SK-N-SH (cell line): ENCODE measurements around the gene MARK3. TPM values are rescaled to one million over a fixed set of nuclear protein-coding genes. Genes with fewer than 3 reads are reported as not detected.

ENCODE experiments used
- CTCF ChIA-PET: fragments of 300-600, 350-600 bp; formaldehyde crosslinking; extraction: SDS; loops from one replicate; lab custom pipeline; 2021; lab: Yijun Ruan, JAX
- POLR2A ChIA-PET: fragments of 350-600 bp; sonication (Branson Sonifier 250); formaldehyde crosslinking; extraction: SDS; loops from one replicate; lab custom pipeline; 2020; ENCODE audit warnings: antibody characterized with exemption, inconsistent platforms; lab: Yijun Ruan, JAX
- DNase-seq: peaks from one replicate; pipeline ENCODE4 v3.0.0; 2012
- H2AFZ ChIP-seq: fragments of 200-600 bp; sonication (generic); 2 replicates; pipeline ENCODE4 v1.8.1; 2016; ENCODE audit warnings: antibody characterized with exemption, mild to moderate bottlenecking, low read depth
- H3F3A ChIP-seq: fragments of 200-600 bp; sonication (generic); replicated peaks from 2 replicates; pipeline ENCODE3; 2016; ENCODE audit warnings: antibody characterized with exemption, mild to moderate bottlenecking; ENCODE audit not compliant: insufficient read depth
- H3K27ac ChIP-seq, 2 experiments: fragments of 200-500 bp in 1 of 2; fragments of 200-600 bp in 1 of 2; sonication (Bioruptor generic) in 1 of 2; sonication (generic), shearing (Covaris generic) in 1 of 2; 2 replicates each; pipeline versions ENCODE4 v1.5.1 to v1.6.1; 2014 to 2016; ENCODE audit warnings: low read depth in 2 of 2, inconsistent platforms in 1 of 2, low read length in 1 of 2, mild to moderate bottlenecking in 1 of 2, mixed read lengths in 1 of 2
- H3K27me3 ChIP-seq: fragments of 200-600 bp; sonication (generic), shearing (Covaris generic); 2 replicates; pipeline ENCODE4 v1.6.1; 2016; ENCODE audit warnings: mixed run types; ENCODE audit not compliant: insufficient read depth
- H3K36me3 ChIP-seq, 2 experiments: fragments of 200-500 bp in 1 of 2; fragments of 200-600 bp in 1 of 2; sonication (Bioruptor generic) in 1 of 2; sonication (generic) in 1 of 2; replicated peaks in 1 of 2; 2 replicates each; pipeline versions ENCODE3 to v1.5.1; 2014 to 2016; ENCODE audit warnings: low read length in 1 of 2, mild to moderate bottlenecking in 1 of 2; ENCODE audit not compliant: insufficient read depth in 2 of 2, control insufficient read depth in 1 of 2
- H3K4me1 ChIP-seq, 2 experiments: fragments of 200-500 bp in 1 of 2; fragments of 200-600 bp in 1 of 2; sonication (Bioruptor generic) in 1 of 2; sonication (generic), shearing (Covaris generic) in 1 of 2; 2 replicates each; pipeline versions ENCODE4 v1.5.1 to v1.6.1; 2014 to 2016; ENCODE audit warnings: low read depth in 1 of 2, low read length in 1 of 2, mixed run types in 1 of 2; ENCODE audit not compliant: insufficient read depth in 2 of 2, control insufficient read depth in 1 of 2
- H3K4me2 ChIP-seq: fragments of 200-600 bp; sonication (generic), shearing (Covaris generic); 2 replicates; pipeline ENCODE4 v1.6.1; 2017; ENCODE audit warnings: mixed run types
- H3K4me3 ChIP-seq, 2 experiments: fragments of 200-500 bp in 1 of 2; fragments of 200-600 bp in 1 of 2; sonication (Bioruptor generic) in 1 of 2; sonication (generic), shearing (Covaris generic) in 1 of 2; 2 replicates each; pipeline versions ENCODE4 v1.5.1 to v1.8.1; 2014 to 2016; ENCODE audit warnings: low read depth in 2 of 2, inconsistent platforms in 1 of 2, low read length in 1 of 2, mild to moderate bottlenecking in 1 of 2, mixed read lengths in 1 of 2, moderate library complexity in 1 of 2
- H3K79me2 ChIP-seq: fragments of 200-600 bp; sonication (generic); 2 replicates; pipeline ENCODE4 v1.8.1; 2017; ENCODE audit warnings: mild to moderate bottlenecking; ENCODE audit not compliant: insufficient read depth
- H3K9ac ChIP-seq: fragments of 200-600 bp; sonication (generic); 2 replicates; pipeline ENCODE4 v1.6.1; 2017; ENCODE audit warnings: mixed run types
- H3K9me2 ChIP-seq: fragments of 200-600 bp; sonication (generic); 2 replicates; pipeline ENCODE4 v1.6.1; 2017; ENCODE audit warnings: mixed run types
- H3K9me3 ChIP-seq: fragments of 200-600 bp; sonication (generic); 2 replicates; pipeline ENCODE4 v1.6.1; 2017; ENCODE audit warnings: mixed run types, mild to moderate bottlenecking, moderate library complexity
- H4K20me1 ChIP-seq: fragments of 200-600 bp; sonication (generic); 2 replicates; pipeline ENCODE4 v1.6.1; 2017; ENCODE audit warnings: mild to moderate bottlenecking, mixed run types; ENCODE audit not compliant: insufficient read depth
- EZH2phosphoT487 ChIP-seq: fragments of 200-600 bp; sonication (generic); IDR thresholded peaks from 2 replicates; pipeline ENCODE4 v1.6.1; 2017; ENCODE audit warnings: low read depth, mixed run types, mild to moderate bottlenecking, antibody characterized with exemption, moderate library complexity, borderline replicate concordance
- MXI1 ChIP-seq: IDR thresholded peaks from 2 replicates; pipeline ENCODE4 v1.6.1; 2012; ENCODE audit warnings: mild to moderate bottlenecking, low read depth, low read length, improper control_type of control experiment
- NRF1 ChIP-seq: IDR thresholded peaks from 2 replicates; pipeline ENCODE4 v1.6.1; 2012; ENCODE audit warnings: low read depth, mild to moderate bottlenecking, low read length
- POLR2AphosphoS5 ChIP-seq: IDR thresholded peaks from 2 replicates; pipeline ENCODE4 v1.6.1; 2012; ENCODE audit warnings: low read depth, low read length
- RAD21 ChIP-seq: IDR thresholded peaks from 2 replicates; pipeline ENCODE4 v1.6.1; 2012; ENCODE audit warnings: mild to moderate bottlenecking, low read length
- RCOR1 ChIP-seq: fragments of 150-350 bp; IDR thresholded peaks from 2 replicates; pipeline ENCODE4 v1.6.1; 2017; ENCODE audit warnings: antibody characterized with exemption, low read length
- SIN3A ChIP-seq: IDR thresholded peaks from 2 replicates; pipeline ENCODE4 v1.6.1; 2012; ENCODE audit warnings: low read depth, mild to moderate bottlenecking, low read length, moderate library complexity, borderline replicate concordance
- TAF1 ChIP-seq: IDR thresholded peaks from 2 replicates; pipeline ENCODE4 v1.6.1; 2012; ENCODE audit warnings: low read depth, mild to moderate bottlenecking, low read length, moderate library complexity, borderline replicate concordance
- TEAD4 ChIP-seq: IDR thresholded peaks from 2 replicates; pipeline ENCODE4 v1.4.0; 2012; ENCODE audit warnings: mild to moderate bottlenecking, borderline replicate concordance; ENCODE audit not compliant: insufficient read depth
- WGBS: methylation state at CpG from one replicate; pipeline ENCODE4 v1.1.6; 2017; ENCODE audit warnings: low lambda C conversion rate; 5-methylcytosine and 5-hydroxymethylcytosine counted together
- polyA plus RNA-seq, 3 experiments: library from polyadenylated mRNA; depleted of rRNA; stranded (reverse); fragments of >200 nt; gene quantifications; 2 replicates each; pipeline ENCODE4 v1.2.3, GENCODE V29; 2012
- TF ChIP-seq, protein P1 (sequence below): fragments of 150-350 bp; IDR thresholded peaks from 2 replicates; pipeline ENCODE4 v1.6.1; 2017; ENCODE audit warnings: antibody characterized with exemption, low read length, low read depth, borderline replicate concordance
- TF ChIP-seq, protein P2 (sequence below): IDR thresholded peaks from 2 replicates; pipeline ENCODE4 v1.4.0; 2012; ENCODE audit warnings: low read depth
- TF ChIP-seq, protein P3 (sequence below): IDR thresholded peaks from 2 replicates; pipeline ENCODE4; 2012

Gene MARK3
- polyA plus RNA-seq, 1 of the 3 experiments (the other 2 are of a cell fraction): 73.4 TPM

DNA sequence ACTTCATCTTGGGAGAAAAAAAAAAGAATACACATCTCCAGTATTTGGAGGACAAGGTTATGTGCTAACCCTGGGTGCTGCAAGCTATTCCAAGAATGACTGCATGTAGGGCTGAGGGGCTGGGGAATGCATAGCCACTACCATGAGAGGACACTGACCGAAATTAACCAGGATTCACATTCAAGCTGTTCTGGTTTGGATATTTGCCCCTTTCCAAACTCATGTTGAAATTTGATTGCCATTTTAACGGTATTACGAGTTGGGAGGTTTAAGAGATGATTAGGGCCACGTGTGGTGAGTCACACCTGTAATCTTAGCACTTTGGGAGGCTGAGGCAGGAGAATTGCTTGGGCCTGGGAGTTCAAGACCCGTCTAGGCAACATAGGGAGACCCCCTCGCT lies 18.5 kb upstream of the MARK3 start (continued):
- TF ChIP-seq, protein P1, sequence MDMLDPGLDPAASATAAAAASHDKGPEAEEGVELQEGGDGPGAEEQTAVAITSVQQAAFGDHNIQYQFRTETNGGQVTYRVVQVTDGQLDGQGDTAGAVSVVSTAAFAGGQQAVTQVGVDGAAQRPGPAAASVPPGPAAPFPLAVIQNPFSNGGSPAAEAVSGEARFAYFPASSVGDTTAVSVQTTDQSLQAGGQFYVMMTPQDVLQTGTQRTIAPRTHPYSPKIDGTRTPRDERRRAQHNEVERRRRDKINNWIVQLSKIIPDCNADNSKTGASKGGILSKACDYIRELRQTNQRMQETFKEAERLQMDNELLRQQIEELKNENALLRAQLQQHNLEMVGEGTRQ: no peak
- TF ChIP-seq TAF1 (no peak), POLR2AphosphoS5 (no peak)

DNA sequence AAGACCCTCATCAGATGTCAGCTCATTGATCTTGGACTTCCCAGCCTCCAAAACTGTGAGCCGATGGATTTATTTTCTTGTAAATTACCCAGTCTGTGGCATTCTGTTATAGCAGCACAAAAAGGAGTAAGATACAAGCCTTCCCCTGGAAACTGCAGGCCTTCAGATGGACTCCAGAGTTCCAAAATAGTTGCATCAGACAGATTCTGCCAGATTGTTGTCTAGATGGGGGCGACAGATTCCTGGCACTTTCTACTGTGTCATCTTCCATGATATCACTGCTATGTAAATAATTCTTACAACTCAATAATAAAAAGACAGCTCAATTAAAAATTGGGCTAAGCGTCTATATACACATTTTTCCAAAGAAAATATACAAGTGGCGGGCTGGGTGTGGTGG lies 17.2 kb upstream of the MARK3 start:
- DNase-seq: no peak
- H3K27me3 ChIP-seq: no peaks in the 10 kb centered on the region
- H3K4me3 ChIP-seq: no peak overlapping the region
- no peak overlapping the region for H2AFZ ChIP-seq
- no peaks in the 10 kb centered on the region for H3K79me2 ChIP-seq
- peaks cover 0 to 3% of the 10 kb centered on the region in 2 experiments; a peak in 1 of 4 replicates for H3K4me1 ChIP-seq
- H3K27ac ChIP-seq: no peak overlapping the region
- no peaks in the 10 kb centered on the region for H4K20me1 ChIP-seq
- 0 out of 2 replicates have a peak, but pooled peaks cover under 1% of the 10 kb centered on the region for H3K9me3 ChIP-seq
- 80% methylated on average over 4 of the region's 4 CpGs for WGBS
- TF ChIP-seq EZH2phosphoT487 (no peak), RAD21 (no peak), MXI1 (no peak), TAF1 (no peak), POLR2AphosphoS5 (no peak)
- H3F3A ChIP-seq: peaks cover 12% of the 10 kb centered on the region
- H3K9ac ChIP-seq: no peak overlapping the region
- H3K9me2 ChIP-seq: no peaks in the 10 kb centered on the region
- H3K36me3 ChIP-seq: no peaks in the 10 kb centered on the region
- CTCF ChIA-PET: interaction anchor here (0.6 to 1.1 kb wide), 3 partner anchors 13 to 263 kb away, joined by 3 to 4 read pairs (median 3); no protein-coding TSS in a partner anchor
- POLR2A ChIA-PET: no interaction called here
- no peak overlapping the region for H3K4me2 ChIP-seq

DNA sequence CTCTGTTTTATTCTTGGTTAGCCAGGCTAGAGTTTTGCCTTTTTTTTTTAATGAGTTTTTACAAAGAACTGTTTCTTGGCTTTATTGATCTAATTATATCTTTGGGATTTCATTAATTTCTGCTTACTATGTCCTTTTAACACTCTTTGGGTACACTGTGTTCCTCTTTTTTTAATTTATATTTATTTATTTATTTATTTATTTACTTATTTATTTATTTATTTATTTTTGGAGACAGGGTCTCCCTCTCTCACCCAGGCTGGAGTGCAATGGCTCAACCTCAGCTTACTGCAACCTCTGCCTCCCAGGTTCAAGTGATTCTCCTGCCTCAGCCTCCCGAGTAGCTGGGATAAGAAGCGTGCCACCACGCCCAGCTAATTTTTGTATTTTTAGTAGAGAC lies 15.1 kb upstream of the MARK3 start:
- no peak overlapping the region for H2AFZ ChIP-seq
- no peak overlapping the region for H3K4me3 ChIP-seq

More for the DNA sequence above, 15.1 kb upstream of the MARK3 start:
- WGBS: 97% methylated on average over 3 of the region's 3 CpGs
- no peak for DNase-seq
- ChIA-PET POLR2A (no interaction called here), CTCF (interaction anchor here (0.6 kb wide), 1 partner anchor 78 kb away, joined by 3 read pairs; no protein-coding TSS in a partner anchor)
- H3K9me2 ChIP-seq: no peaks in the 10 kb centered on the region
- no peak overlapping the region for H3K4me2 ChIP-seq
- no peak overlapping the region for H3K9ac ChIP-seq
- H3F3A ChIP-seq: peaks cover 15% of the 10 kb centered on the region
- H4K20me1 ChIP-seq: no peaks in the 10 kb centered on the region
- H3K36me3 ChIP-seq: no peaks in the 10 kb centered on the region
- no peaks in the 10 kb centered on the region for H3K79me2 ChIP-seq
- H3K9me3 ChIP-seq: no peaks in the 10 kb centered on the region
- no peaks in the 10 kb centered on the region for H3K27me3 ChIP-seq
- TF ChIP-seq, protein P2, sequence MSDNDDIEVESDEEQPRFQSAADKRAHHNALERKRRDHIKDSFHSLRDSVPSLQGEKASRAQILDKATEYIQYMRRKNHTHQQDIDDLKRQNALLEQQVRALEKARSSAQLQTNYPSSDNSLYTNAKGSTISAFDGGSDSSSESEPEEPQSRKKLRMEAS: no peak
- TF ChIP-seq NRF1 (no peak), RCOR1 (no peak), SIN3A (no peak), TEAD4 (no peak)
- TF ChIP-seq, protein P3, sequence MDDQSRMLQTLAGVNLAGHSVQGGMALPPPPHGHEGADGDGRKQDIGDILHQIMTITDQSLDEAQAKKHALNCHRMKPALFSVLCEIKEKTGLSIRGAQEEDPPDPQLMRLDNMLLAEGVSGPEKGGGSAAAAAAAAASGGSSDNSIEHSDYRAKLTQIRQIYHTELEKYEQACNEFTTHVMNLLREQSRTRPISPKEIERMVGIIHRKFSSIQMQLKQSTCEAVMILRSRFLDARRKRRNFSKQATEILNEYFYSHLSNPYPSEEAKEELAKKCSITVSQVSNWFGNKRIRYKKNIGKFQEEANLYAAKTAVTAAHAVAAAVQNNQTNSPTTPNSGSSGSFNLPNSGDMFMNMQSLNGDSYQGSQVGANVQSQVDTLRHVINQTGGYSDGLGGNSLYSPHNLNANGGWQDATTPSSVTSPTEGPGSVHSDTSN: no peak
- no peak overlapping the region for H3K27ac ChIP-seq
- H3K4me1 ChIP-seq: peaks cover 0 to 6% of the 10 kb centered on the region in 2 experiments; a peak in 2 of 4 replicates
